DMS153 treated with DMSO at 0.1 percent for 48 hours (cell line): ENCODE measurements around the gene SLC32A1.
A peak's percentile ranks its signal among the peaks of the same experiment; 100 is the strongest.

Experiments used
- DNase-seq: peaks from one replicate; lab custom pipeline; 2025; ENCODE audit not compliant: unreplicated experiment; lab: John Stamatoyannopoulos, UW

Gene SLC32A1

GRCh38 chr20:38751360-38751976 is 27.2 kb downstream of the SLC32A1 start:
- peak; percentile 18 for DNase-seq

- no peak for DNase-seq
Observed at GRCh38 chr20:38752029-38752428, 27.7 kb downstream of the SLC32A1 start.

GRCh38 chr20:38754924-38755323 is 30.6 kb downstream of the SLC32A1 start:
- no peak for DNase-seq

DNA sequence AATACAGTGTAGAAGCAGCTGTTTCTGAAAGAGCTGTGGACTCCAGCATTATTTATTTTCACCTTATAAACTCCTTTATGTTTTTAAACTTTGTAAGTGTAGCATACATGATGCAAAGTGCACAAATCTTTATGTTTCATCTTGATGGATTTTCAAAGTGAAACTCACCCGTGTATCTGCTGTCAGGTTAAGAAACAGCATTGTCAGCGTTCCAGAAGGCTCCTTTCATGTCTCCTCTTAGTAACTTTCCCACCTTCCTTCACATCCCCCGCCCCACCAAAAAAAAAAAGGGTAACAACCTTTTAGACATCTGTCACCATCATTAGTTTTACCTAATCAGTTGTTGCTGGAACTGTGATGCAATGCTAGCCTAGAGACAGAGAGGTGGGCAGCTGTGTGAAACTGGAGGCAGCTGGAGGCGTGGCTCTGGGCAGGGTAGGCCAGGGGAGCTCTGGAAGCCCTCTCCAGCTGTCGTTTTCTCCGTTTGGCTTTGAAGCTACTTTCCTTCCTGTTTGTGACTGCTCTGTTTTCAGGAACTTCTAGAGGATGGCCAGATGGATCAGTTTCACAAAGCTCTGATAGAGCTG is 31.1 kb downstream of the SLC32A1 start:
- DNase-seq = no peak

- no peak for DNase-seq
Observed at GRCh38 chr20:38757145-38757775, 33.0 kb downstream of the SLC32A1 start.

DNA sequence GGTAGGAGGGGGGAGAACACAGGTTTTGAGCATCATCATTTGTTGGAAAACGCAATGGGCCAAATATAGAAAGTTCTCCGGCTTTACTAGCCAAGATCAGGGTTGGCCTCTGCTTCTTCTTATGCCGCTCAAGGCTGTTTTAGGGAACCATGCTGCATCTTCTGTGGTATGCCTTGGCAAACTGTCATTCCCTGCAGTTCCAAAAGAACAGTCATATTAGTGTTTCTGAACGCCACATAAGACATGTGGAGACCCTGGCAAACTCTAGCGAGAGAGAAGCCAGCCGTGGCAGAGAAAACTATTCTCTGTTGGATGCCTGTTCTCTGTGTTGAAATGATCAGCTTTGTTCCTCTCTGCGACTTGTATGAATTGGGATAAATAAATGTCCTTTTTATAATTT is 34.8 kb downstream of the SLC32A1 start:
- no peak for DNase-seq

DNA sequence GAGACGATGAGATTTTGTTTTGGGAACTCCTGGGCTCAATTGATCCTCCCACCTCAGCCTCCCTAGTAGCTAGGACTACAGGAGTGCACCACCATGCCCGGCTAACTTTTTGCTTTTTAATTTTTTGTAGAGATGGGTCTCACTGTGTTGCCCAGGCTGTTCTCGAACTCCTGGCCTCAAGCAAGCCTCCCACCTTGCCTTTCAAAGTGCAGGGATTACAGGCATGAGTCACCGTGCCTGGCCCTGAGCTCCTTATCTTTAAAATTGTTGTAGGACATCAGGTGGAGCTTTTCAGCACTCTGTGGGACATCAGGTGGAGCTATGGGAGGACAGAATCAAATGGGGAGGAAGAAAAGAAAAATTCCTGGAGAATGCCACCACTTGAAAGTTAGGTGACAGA is 36.7 kb downstream of the SLC32A1 start:
- no peak for DNase-seq

DNA sequence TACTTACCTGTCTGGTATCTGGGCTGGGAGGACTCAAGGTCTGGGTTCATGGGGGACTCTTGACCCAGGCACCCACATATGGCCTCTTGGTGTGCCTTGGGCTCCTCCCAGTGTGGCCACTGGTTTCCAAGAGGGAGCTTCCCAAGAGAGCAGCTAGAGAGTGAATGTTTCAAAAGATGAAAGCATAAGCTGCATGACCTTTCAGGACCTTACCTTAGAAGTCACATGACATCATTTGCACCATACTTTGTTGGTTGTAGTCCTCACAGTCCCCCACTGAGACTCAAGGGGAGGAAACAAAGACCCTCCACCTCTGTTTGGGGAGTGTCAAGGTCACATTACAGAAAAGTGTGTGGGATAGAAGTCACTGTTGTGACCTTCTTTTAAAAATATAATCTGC is 37.9 kb downstream of the SLC32A1 start:
- no peak for DNase-seq

DNA sequence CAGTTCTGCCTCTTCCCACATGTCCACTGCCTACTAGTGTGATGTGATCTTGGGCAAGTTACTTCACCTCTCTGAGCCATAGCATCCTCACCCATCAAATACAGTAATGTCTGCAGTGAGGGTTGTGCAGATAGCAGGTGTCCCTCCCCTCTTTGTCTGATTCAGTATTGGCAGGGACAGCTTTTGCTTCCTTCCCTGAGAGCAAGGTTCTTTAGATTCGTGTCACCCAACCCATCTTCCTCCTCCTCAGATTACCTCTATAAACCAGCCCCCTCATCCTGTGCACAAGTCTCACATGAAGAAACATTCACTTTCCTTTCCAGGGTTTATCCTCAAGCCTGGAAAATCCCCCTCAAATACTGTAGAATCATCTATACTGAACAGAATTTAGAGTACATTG is 39.3 kb downstream of the SLC32A1 start:
- no peak for DNase-seq

GRCh38 chr20:38764567-38765318 is 40.5 kb downstream of the SLC32A1 start:
- DNase-seq = no peak

GRCh38 chr20:38766071-38766470 is 41.8 kb downstream of the SLC32A1 start:
- no peak for DNase-seq

DNA sequence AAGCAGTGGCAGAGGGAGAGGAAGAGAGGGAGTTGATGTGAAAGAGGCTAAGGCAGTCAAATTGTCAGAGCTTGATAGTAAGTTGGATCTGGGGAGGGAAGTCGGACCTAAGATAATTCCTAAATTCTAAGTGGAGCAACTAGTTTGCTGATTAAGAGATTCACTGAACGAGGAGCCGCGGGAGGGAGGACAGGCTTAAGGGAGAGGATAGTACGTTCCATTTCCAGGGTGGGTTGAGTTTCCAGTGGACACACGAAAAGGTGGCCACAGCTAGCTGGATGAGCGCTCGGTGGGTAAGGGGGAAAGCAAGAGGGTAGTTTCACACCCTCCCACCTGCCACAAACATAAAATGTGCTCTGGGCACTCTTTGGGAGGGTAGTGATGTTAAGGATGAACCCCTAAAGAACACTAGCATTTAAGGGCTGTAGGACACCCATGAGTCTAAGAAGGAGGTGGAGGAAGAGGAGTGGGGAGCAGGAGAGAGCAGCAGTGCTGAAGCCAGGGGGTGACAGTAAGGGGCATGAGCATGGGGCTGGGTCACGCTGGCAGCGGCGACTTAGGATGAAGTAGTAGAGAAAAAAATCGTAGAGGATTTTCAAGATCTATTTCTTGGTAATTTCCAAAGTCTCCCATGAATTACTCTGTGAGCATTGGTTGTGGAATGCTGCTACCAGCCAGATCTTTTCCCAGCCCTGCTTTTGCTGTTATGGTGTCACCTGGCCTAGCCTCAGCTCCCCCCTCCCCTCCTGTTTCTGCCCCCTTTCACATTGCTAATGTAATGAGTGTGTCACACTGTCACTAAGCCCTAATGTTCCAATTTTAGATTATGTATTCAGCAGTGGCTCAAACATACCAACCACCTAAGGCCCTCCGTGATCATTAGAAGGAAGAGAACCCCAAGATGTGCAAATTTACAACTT is 45.4 kb downstream of the SLC32A1 start:
- DNase-seq = no peak

GRCh38 chr20:38770546-38770945 is 46.3 kb downstream of the SLC32A1 start:
- DNase-seq = no peak

- no peak for DNase-seq
Observed at GRCh38 chr20:38770970-38771369, 46.7 kb downstream of the SLC32A1 start.

DNA sequence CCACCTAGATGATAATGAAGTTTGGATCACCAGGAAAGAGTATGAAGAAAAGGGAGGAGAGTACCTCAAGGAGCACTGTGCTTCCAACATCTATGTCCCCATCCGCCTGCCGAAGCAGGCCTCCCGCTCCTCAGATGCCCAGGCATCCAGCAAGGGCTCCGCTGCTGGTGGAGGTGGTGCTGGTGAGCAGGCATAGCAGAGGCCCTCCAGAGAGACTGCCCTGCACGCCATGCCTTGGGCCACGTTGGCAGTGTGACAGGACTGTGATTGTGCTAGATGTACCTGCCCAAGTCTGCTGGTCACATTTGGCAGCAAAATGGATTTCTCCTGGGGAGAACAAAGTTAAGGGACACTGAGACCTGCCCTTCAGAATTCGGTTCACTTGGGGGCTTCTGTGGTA is 47.3 kb downstream of the SLC32A1 start:
- DNase-seq = no peak

DNA sequence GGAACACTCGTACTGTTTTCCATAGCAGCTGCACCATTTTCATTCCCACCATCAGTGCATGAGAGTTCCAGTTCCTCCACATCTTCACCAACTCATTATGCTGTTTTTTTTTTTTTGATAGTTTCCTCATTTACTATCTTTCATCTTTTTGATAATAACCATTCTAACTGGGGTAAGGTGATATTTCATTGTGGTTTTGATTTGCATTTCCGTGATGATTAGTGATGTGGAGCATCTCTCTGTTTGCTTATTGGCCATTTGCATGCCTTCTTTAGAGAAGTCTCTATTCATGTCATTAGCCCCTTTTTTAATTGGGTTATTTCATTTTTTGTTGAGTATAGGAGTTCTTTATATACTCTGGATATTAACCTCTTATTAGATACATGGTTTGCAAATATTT is 49.9 kb downstream of the SLC32A1 start:
- no peak for DNase-seq

GRCh38 chr20:38776363-38776762 is 52.1 kb downstream of the SLC32A1 start:
- no peak for DNase-seq
